Fibroblast of upper back skin (primary cell): ENCODE results near the gene PHTF2.

Experiments used
- DNase-seq: peaks from one replicate; pipeline ENCODE4 v3.0.0-alpha.2; 2013

Gene PHTF2

GRCh38 chr7:78002715-78003114, 204.1 kb downstream of the PHTF2 start:
- no peak for DNase-seq

GRCh38 chr7:78006063-78006755, 207.6 kb downstream of the PHTF2 start:
- no peak for DNase-seq
